H4 (cell line): ENCODE data around the gene MCC. TPM values are rescaled to one million over a fixed set of nuclear protein-coding genes. Genes with fewer than 3 reads are reported as not detected.
"Not testable (repeated sequence)": the region's sequence is repeated elsewhere in the genome, so short reads cannot be mapped to it uniquely, and the experiment has no call there.

Source experiments
- DNase-seq: peaks from one replicate; pipeline ENCODE4 v3.0.0-alpha.2; 2015; ENCODE audit warnings: low spot score
- total RNA-seq: library from RNA; depleted of rRNA; stranded (reverse); fragments of >200 nt; shearing (Covaris generic); gene quantifications from 2 replicates; pipeline ENCODE4 v1.2.3, GENCODE V29; 2014

The MCC gene
- total RNA-seq, 1 experiment from 2014 or later, result 7.9 TPM

- DNase-seq, result no peak
Measured at GRCh38 chr5:113425909-113426308, 62.3 kb downstream of the MCC start.

GRCh38 chr5:113421693-113422092 is 66.6 kb downstream of the MCC start:
- no peak for DNase-seq

- no peak for DNase-seq
Measured at GRCh38 chr5:113405530-113405929, 82.7 kb downstream of the MCC start.

GRCh38 chr5:113404269-113404668 is 84.0 kb downstream of the MCC start:
- DNase-seq, result no peak

- not testable (repeated sequence) for DNase-seq
Measured at GRCh38 chr5:113397986-113398385, 90.3 kb downstream of the MCC start.

- DNase-seq, result no peak
Measured at GRCh38 chr5:113397046-113397445, 91.2 kb downstream of the MCC start.

DNA sequence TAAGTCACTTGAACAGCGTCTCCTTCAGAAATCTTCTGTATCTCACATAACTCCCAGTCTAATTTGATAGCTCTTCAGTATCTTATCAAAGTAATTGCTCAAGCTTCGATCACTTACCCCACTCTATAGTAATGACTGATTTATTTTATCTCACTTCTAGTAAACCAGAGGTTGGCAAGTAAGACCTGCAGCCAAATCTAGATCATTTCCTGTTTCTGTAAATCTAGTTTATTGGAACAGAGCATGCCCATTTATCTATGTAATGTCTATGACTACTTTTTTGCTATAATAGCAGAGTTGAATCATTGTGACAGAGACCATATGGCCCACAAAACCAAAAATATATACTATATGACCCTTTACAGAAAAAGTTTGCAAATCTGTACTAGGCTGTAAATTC is 93.6 kb downstream of the MCC start:
- DNase-seq, result no peak

DNA sequence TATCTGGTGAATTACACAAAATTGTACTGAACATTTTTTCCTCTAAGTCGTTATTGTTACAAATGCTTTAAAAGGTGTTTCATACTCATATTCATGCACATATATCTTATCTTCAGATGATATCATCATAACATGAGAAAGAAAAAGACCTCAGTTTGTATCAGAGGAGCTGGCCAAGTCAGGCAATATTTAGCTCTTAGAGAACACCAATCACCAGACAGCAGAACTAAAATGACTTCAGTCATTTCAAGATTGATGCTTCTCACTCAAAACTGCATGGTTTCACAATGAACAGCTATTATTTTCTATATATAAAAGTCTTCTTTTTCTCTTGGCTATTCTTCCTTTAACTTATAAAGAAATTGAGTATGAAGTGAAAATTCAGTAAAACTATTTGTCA is 98.0 kb downstream of the MCC start:
- DNase-seq, result no peak

GRCh38 chr5:113389116-113389515 is 99.1 kb downstream of the MCC start:
- DNase-seq, result no peak

DNA sequence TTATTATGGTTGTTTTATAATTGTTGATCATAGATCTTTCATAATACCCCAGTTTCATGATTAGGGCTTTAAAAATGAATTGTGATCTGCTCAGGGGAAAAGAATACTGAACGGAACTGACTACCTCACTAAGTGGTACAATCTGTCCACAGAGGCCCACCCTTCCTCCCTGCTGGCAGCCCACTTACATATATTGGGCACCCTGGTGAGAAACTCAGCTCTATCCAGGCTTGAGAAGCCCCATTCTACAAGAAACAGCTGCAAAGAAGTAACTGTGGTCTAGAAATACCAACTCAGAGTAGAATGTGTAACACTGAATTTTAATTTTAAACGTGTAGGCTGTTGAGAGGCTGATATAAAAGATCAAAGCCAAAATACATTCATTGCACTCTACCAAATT is 100.4 kb downstream of the MCC start:
- DNase-seq, result no peak

GRCh38 chr5:113384782-113385285 is 103.4 kb downstream of the MCC start:
- no peak for DNase-seq

GRCh38 chr5:113382731-113383130 is 105.5 kb downstream of the MCC start:
- no peak for DNase-seq

- no peak for DNase-seq
Measured at GRCh38 chr5:113381791-113382190, 106.5 kb downstream of the MCC start.

DNA sequence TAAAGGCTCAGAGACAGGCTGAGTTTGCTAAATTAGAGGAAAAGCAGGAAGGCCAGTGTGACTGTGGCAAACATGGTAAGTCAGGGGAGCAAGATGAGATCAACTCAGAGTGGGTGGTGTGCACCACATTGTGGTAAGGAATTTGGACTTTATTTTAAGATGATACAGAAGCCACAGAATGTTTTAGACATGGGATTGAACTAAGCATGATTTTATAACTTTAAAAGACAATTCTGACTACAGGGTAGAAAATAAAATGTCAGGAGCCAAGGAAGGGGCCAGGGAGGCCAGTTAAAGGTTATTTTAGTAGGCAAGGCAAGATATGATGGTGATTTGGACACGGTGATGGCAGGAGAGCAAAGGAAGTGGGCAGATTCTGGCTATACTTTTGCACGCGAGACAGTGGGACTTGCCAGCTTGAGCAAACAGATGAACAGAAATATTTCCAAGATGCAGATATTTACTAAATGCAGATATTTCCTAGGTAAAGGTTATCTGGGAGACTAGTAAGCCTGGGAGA is 107.4 kb downstream of the MCC start:
- no peak for DNase-seq

DNA sequence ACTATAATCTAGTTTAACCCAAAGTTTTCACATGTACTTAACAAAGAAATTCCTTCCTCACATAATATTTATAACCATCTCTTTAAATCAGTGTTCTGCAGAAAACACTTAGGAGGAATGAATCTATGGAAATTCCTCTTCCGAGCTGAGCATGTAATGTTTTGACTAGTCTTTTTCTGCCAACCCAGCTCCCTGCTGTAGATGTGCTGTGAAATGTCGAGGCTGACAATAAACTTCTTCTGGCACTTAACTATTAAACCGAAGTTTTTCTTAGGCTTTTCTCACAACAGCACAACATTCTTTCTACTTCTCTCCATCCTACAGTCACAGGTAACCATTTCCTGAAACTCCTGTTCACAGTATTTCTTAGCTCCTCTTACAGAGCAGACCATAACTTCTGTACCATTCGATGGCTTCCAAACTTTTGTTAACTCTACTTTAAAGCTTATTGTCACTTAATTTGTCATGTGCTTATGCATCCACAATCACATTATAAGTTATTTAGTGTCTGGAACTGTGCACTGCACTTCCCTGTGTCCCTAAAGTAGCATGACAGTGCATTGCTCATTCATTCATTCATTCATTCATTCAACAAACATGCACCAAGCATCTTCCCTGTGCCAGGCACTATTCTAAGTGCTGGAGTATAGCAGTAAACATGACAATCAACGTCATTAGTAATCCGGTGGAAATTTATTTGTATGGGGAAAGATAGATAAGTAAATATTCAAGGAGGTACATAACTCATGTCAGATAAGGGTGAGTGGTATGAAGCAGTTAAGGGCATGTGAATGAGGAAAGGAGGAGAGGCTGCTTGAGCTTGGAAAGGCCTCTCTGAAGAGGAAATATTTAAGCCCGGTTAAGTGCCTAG is 108.1 kb downstream of the MCC start:
- no peak for DNase-seq

DNA sequence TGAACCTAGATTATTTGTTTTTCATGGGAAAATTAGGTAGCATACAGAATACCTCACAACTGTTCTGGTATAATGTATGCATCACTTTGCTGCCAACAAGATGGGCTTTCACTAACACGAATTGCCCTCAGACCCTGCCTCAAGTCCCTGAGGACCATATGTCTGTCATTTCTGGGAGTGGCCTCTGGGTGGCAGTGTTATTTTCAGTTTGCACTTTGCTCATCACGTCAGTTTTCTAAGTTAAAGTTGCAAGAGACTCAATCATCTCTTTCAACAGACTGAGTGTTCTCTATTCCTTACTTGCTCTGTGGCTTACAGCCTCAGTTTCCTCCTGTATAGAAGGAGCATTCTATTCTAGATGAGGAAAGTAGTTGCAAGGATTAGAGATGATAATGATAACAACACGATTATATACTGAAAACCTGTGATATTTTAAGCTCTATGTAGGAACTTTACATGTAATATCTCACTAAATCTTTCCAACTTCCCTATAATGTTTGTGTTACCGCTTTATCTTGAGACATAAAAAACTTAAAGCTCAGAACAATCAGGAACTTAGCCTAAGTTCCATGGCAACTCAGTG is 109.2 kb downstream of the MCC start:
- DNase-seq, result peak; percentile 58

DNA sequence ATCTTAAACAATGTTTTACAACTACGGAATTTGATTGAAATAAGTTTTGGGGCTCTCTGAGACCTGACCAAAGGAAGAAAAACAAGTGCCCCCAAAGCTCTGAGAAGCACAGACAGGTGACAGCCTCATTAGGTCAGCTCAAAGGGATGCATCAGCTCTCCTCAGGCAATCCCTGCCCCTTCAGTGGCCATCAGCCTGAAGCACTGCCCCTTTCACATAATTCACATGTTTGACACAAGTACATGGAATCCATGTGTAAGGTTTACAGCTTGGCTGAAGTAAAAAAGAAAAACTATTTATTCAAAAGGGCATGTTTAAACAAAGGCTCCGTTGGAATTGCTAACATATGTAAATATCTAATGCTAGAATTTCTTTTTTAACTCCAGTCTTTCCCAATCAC is 109.7 kb downstream of the MCC start:
- no peak for DNase-seq

- no peak for DNase-seq
Measured at GRCh38 chr5:113378081-113378480, 110.2 kb downstream of the MCC start.

DNA sequence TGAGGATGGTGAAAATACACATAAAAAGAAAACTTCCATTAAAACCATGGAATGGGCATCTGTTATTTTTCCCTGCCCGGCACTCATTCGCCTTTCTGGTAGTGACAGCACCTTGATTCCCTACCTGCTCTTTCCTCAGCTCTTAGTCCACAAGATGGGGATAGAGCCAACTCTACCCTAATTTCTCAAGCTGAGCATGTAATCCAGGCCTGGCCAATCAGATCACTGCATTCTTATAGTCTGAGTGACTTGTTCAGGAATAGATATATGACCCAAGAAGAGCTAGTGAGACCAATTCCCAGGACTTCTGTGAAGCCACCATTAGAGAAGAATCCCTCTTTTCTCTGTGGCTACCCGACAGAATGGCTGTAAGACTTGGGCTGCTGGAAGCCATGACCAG is 111.6 kb downstream of the MCC start:
- no peak for DNase-seq

- DNase-seq, result no peak
Measured at GRCh38 chr5:113375480-113376060, 112.7 kb downstream of the MCC start.

GRCh38 chr5:113373426-113373825 is 114.8 kb downstream of the MCC start:
- DNase-seq, result no peak

- no peak for DNase-seq
Measured at GRCh38 chr5:113371721-113372196, 116.5 kb downstream of the MCC start.

- no peak for DNase-seq
Measured at GRCh38 chr5:113367586-113367985, 120.7 kb downstream of the MCC start.
